ENCODE measurements around the gene NINJ1.

- TF ChIP-seq POLR2A (IDR thresholded peaks at IDR 0.05; ENCODE audit: low read length): no peak
- TF ChIP-seq GATA1 (IDR thresholded peaks at IDR 0.05; ENCODE audit: low read depth, low read length): no peak
Observed at GRCh38 chr9:93123561-93124283, 10.3 kb downstream of the NINJ1 start.
